ENCODE measurements around the gene TIGIT.

DNA sequence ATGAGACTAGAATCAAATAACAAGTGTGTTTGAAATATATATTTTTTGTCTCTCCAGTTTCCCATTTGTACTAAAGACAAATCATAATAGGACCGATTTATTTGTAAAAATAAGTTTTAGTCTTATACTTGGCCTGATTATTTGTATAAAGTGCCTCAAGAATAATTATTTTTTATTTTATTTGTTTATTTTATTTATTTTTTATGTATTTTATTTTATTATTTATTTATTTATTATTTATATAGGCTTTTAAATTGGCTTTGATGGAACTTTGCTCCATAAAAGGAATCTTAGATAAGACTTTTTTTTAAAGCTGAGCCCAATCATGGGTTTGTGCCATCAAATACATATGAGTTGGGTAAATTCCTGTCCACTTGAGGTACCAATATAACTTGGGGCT is 34.3 kb upstream of the TIGIT start:
- TF ChIP-seq, protein P1, sequence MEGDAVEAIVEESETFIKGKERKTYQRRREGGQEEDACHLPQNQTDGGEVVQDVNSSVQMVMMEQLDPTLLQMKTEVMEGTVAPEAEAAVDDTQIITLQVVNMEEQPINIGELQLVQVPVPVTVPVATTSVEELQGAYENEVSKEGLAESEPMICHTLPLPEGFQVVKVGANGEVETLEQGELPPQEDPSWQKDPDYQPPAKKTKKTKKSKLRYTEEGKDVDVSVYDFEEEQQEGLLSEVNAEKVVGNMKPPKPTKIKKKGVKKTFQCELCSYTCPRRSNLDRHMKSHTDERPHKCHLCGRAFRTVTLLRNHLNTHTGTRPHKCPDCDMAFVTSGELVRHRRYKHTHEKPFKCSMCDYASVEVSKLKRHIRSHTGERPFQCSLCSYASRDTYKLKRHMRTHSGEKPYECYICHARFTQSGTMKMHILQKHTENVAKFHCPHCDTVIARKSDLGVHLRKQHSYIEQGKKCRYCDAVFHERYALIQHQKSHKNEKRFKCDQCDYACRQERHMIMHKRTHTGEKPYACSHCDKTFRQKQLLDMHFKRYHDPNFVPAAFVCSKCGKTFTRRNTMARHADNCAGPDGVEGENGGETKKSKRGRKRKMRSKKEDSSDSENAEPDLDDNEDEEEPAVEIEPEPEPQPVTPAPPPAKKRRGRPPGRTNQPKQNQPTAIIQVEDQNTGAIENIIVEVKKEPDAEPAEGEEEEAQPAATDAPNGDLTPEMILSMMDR (IDR thresholded peaks at IDR 0.05; ENCODE audit: low read depth, low read length), result no peak
- TF ChIP-seq, protein P2, sequence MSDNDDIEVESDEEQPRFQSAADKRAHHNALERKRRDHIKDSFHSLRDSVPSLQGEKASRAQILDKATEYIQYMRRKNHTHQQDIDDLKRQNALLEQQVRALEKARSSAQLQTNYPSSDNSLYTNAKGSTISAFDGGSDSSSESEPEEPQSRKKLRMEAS (IDR thresholded peaks at IDR 0.05; ENCODE audit: low read depth, low read length), result no peak
